HL-60 (cell line): ENCODE measurements around the gene GANAB.

Source experiments
- CTCF ChIP-seq: IDR thresholded peaks from one replicate; pipeline ENCODE4 v1.5.1; 2011; ENCODE audit warnings: low read length, control low read depth, inconsistent platforms; ENCODE audit not compliant: insufficient read depth
- REST ChIP-seq: IDR thresholded peaks from 2 replicates; pipeline ENCODE4 v1.6.1; 2012; ENCODE audit warnings: low read depth; ENCODE audit not compliant: insufficient replicate concordance
- SPI1 ChIP-seq: IDR thresholded peaks from 2 replicates; pipeline ENCODE4 v1.6.1; 2012; ENCODE audit warnings: low read depth, mild to moderate bottlenecking, borderline replicate concordance

GRCh38 chr11:62599069-62599696 lies 47.2 kb downstream of the GANAB start:
- TF ChIP-seq CTCF (no peak), SPI1 (no peak; the same call in 1 of the 2 replicates), REST (no peak)
